Neural cell (in vitro differentiated cells): Measurements from ENCODE around the gene BABAM2.

Source experiments
- MXI1 ChIP-seq: fragments of 450-650 bp; conservative IDR thresholded peaks from 2 replicates; pipeline ENCODE4 v1.6.1; 2014; ENCODE audit warnings: antibody characterized with exemption, mild to moderate bottlenecking; ENCODE audit not compliant: poor library complexity, severe bottlenecking
- RAD21 ChIP-seq: fragments of 450-650 bp; conservative IDR thresholded peaks from 2 replicates; pipeline ENCODE4 v1.6.1; 2014; ENCODE audit warnings: antibody characterized with exemption, mild to moderate bottlenecking, moderate library complexity
- SMC3 ChIP-seq: fragments of 450-650 bp; conservative IDR thresholded peaks from 2 replicates; pipeline ENCODE4 v1.6.1; 2014; ENCODE audit warnings: antibody characterized with exemption, mild to moderate bottlenecking, moderate library complexity; ENCODE audit not compliant: poor library complexity
- TF ChIP-seq, protein P1 (sequence below): fragments of 450-650 bp; IDR thresholded peaks from 2 replicates; pipeline ENCODE4 v1.5.1; 2014; ENCODE audit warnings: antibody characterized with exemption, mild to moderate bottlenecking, moderate library complexity; ENCODE audit not compliant: poor library complexity, severe bottlenecking

DNA sequence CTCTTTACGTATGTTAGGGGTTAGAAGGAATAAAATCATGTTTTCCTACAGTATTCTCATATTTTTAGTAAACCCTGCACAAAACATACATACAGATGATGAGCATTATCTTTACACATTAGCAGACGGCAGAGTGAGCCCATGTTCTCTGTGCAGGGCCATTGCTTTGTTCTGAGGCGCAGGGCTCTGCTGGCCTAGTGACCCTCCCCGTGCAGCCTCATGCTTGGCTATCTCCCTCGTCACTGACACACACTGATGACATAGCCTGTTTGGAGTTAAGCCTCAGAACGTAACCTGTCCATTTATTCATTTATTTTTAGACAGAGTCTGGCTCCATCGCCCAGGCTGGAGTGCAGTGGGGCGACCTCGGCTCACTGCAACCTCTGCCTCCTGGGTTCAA is 386.3 kb downstream of the BABAM2 start:
- TF ChIP-seq, protein P1, sequence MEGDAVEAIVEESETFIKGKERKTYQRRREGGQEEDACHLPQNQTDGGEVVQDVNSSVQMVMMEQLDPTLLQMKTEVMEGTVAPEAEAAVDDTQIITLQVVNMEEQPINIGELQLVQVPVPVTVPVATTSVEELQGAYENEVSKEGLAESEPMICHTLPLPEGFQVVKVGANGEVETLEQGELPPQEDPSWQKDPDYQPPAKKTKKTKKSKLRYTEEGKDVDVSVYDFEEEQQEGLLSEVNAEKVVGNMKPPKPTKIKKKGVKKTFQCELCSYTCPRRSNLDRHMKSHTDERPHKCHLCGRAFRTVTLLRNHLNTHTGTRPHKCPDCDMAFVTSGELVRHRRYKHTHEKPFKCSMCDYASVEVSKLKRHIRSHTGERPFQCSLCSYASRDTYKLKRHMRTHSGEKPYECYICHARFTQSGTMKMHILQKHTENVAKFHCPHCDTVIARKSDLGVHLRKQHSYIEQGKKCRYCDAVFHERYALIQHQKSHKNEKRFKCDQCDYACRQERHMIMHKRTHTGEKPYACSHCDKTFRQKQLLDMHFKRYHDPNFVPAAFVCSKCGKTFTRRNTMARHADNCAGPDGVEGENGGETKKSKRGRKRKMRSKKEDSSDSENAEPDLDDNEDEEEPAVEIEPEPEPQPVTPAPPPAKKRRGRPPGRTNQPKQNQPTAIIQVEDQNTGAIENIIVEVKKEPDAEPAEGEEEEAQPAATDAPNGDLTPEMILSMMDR = no peak
- TF ChIP-seq MXI1 (no peak), RAD21 (no peak), SMC3 (no peak)
